ENCODE data around the gene USH1G.

- TF ChIP-seq CTCF (IDR thresholded peaks at IDR 0.05) (no peak), POLR2A (IDR thresholded peaks at IDR 0.05) (no peak)
Observed at GRCh38 chr17:74925242-74925641, 2.2 kb upstream of the USH1G start.

All from adrenal gland (tissue), 5 donors.